Astrocyte (in vitro differentiated cells and primary cell): ENCODE data around the gene SALL4. TPM values are rescaled to one million over a fixed set of nuclear protein-coding genes. Genes with fewer than 3 reads are reported as not detected.

Experiments
- DNase-seq: peaks from one replicate; pipeline ENCODE4 v3.0.0-alpha.2; 2010; ENCODE audit warnings: low read depth
- FAIRE-seq: peaks from 2 replicates; lab custom pipeline; 2011; peaks lifted over from hg19 to GRCh38; lab: Jason Lieb, UNC
- H2AFZ ChIP-seq: 2 replicates; pipeline ENCODE4 v1.6.0; 2012; ENCODE audit warnings: low read depth, low read length, inconsistent platforms
- H3K27ac ChIP-seq: 2 replicates; pipeline ENCODE4 v1.5.1; 2011; ENCODE audit warnings: low read depth, low read length, inconsistent platforms
- H3K27me3 ChIP-seq: 2 replicates; pipeline ENCODE4 v1.6.0; 2011; ENCODE audit warnings: low read length, inconsistent platforms; ENCODE audit not compliant: insufficient read depth
- H3K36me3 ChIP-seq: 2 replicates; pipeline ENCODE4 v1.5.1; 2011; ENCODE audit warnings: low read length, inconsistent platforms; ENCODE audit not compliant: insufficient read depth
- H3K4me1 ChIP-seq: 2 replicates; pipeline ENCODE4 v1.5.1; 2011; ENCODE audit warnings: low read length, inconsistent platforms; ENCODE audit not compliant: insufficient read depth
- H3K4me2 ChIP-seq: 2 replicates; pipeline ENCODE4 v1.6.0; 2012; ENCODE audit warnings: low read length, inconsistent platforms
- H3K4me3 ChIP-seq: 2 replicates; pipeline ENCODE4 v1.5.1; 2011; ENCODE audit warnings: low read depth, mild to moderate bottlenecking, low read length, inconsistent platforms; ENCODE audit not compliant: insufficient read depth
- H3K79me2 ChIP-seq: 2 replicates; pipeline ENCODE4 v1.6.0; 2012; ENCODE audit warnings: mild to moderate bottlenecking, low read length, inconsistent platforms; ENCODE audit not compliant: insufficient read depth
- H3K9ac ChIP-seq: 2 replicates; pipeline ENCODE4 v1.6.0; 2012; ENCODE audit warnings: mild to moderate bottlenecking, low read length, inconsistent platforms
- H3K9me3 ChIP-seq: 2 replicates; pipeline ENCODE4 v1.5.1; 2012; ENCODE audit warnings: low read depth, mild to moderate bottlenecking, low read length, inconsistent platforms; ENCODE audit not compliant: insufficient read depth
- H4K20me1 ChIP-seq: 2 replicates; pipeline ENCODE4 v1.6.0; 2012; ENCODE audit warnings: low read length, inconsistent platforms; ENCODE audit not compliant: insufficient read depth
- H3K27ac Mint-ChIP-seq: one replicate; pipeline ENCODE4 v1.8.0; 2021; ENCODE audit warnings: mild to moderate bottlenecking, mixed read lengths; ENCODE audit not compliant: unreplicated experiment
- H3K27me3 Mint-ChIP-seq: one replicate; pipeline ENCODE4 v1.8.0; 2021; ENCODE audit warnings: low read depth, mixed read lengths; ENCODE audit not compliant: unreplicated experiment
- H3K36me3 Mint-ChIP-seq: one replicate; pipeline ENCODE4 v1.8.0; 2021; ENCODE audit warnings: low read depth, mixed read lengths; ENCODE audit not compliant: unreplicated experiment
- H3K4me1 Mint-ChIP-seq: one replicate; pipeline ENCODE4 v1.8.0; 2021; ENCODE audit warnings: low read depth, mixed read lengths; ENCODE audit not compliant: unreplicated experiment
- H3K4me3 Mint-ChIP-seq: one replicate; pipeline ENCODE4 v1.8.0; 2021; ENCODE audit warnings: mild to moderate bottlenecking, moderate library complexity, mixed read lengths; ENCODE audit not compliant: unreplicated experiment
- H3K9me3 Mint-ChIP-seq: one replicate; pipeline ENCODE4 v1.8.0; 2021; ENCODE audit warnings: mild to moderate bottlenecking, mixed read lengths; ENCODE audit not compliant: unreplicated experiment
- EZH2 ChIP-seq: IDR thresholded peaks from 2 replicates; pipeline ENCODE4 v1.6.1; 2012; ENCODE audit warnings: mild to moderate bottlenecking, low read length, inconsistent platforms; ENCODE audit not compliant: insufficient read depth
- total RNA-seq: library from RNA; stranded (reverse); gene quantifications from 2 replicates; pipeline ENCODE4 v1.2.1, GENCODE V29; 2021
- TF ChIP-seq, protein P1 (sequence below): IDR thresholded peaks from 2 replicates; pipeline ENCODE4 v1.5.1; 2011; ENCODE audit warnings: low read depth, mild to moderate bottlenecking, inconsistent platforms, low read length, moderate library complexity; ENCODE audit not compliant: insufficient read depth

Gene SALL4
- total RNA-seq, 1 donor from 2014 or later: 21.7 TPM

DNA sequence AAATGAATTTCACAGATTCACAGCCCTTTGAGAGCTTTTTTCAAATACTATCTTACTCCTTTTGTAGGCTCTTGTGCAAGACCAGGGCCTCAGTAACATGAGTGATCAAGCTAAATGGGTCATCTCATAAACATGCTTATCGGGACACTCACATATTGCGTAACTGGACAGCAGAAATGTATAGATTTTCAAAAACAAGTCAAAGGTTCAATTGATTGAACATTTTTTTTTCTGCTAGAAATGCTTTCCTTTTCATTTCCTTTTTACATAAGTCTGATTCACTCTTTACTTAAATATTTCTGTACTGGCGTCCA, 8.7 kb upstream of the SALL4 start:
- no peak overlapping the region for H3K4me3 Mint-ChIP-seq
- no peaks in the 10 kb centered on the region for H3K36me3 Mint-ChIP-seq
- FAIRE-seq (no peak), DNase-seq (no peak)
- H3K27me3 Mint-ChIP-seq: peaks cover 3% of the 10 kb centered on the region
- H3K4me1 Mint-ChIP-seq: no peaks in the 10 kb centered on the region
- H3K27ac ChIP-seq: no peak overlapping the region
- H3K4me1 ChIP-seq: no peaks in the 10 kb centered on the region
- no peak overlapping the region for H3K4me2 ChIP-seq
- no peaks in the 10 kb centered on the region for H3K27me3 ChIP-seq
- no peaks in the 10 kb centered on the region for H3K9me3 ChIP-seq
- H3K36me3 ChIP-seq: no peaks in the 10 kb centered on the region
- no peak overlapping the region for H3K4me3 ChIP-seq
- H4K20me1 ChIP-seq: no peaks in the 10 kb centered on the region
- TF ChIP-seq, protein P1, sequence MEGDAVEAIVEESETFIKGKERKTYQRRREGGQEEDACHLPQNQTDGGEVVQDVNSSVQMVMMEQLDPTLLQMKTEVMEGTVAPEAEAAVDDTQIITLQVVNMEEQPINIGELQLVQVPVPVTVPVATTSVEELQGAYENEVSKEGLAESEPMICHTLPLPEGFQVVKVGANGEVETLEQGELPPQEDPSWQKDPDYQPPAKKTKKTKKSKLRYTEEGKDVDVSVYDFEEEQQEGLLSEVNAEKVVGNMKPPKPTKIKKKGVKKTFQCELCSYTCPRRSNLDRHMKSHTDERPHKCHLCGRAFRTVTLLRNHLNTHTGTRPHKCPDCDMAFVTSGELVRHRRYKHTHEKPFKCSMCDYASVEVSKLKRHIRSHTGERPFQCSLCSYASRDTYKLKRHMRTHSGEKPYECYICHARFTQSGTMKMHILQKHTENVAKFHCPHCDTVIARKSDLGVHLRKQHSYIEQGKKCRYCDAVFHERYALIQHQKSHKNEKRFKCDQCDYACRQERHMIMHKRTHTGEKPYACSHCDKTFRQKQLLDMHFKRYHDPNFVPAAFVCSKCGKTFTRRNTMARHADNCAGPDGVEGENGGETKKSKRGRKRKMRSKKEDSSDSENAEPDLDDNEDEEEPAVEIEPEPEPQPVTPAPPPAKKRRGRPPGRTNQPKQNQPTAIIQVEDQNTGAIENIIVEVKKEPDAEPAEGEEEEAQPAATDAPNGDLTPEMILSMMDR: no peak
- TF ChIP-seq EZH2: no peak
- H2AFZ ChIP-seq: no peak overlapping the region
- no peak overlapping the region for H3K9ac ChIP-seq
- H3K27ac Mint-ChIP-seq: no peak overlapping the region
- H3K79me2 ChIP-seq: no peaks in the 10 kb centered on the region
- no peaks in the 10 kb centered on the region for H3K9me3 Mint-ChIP-seq

DNA sequence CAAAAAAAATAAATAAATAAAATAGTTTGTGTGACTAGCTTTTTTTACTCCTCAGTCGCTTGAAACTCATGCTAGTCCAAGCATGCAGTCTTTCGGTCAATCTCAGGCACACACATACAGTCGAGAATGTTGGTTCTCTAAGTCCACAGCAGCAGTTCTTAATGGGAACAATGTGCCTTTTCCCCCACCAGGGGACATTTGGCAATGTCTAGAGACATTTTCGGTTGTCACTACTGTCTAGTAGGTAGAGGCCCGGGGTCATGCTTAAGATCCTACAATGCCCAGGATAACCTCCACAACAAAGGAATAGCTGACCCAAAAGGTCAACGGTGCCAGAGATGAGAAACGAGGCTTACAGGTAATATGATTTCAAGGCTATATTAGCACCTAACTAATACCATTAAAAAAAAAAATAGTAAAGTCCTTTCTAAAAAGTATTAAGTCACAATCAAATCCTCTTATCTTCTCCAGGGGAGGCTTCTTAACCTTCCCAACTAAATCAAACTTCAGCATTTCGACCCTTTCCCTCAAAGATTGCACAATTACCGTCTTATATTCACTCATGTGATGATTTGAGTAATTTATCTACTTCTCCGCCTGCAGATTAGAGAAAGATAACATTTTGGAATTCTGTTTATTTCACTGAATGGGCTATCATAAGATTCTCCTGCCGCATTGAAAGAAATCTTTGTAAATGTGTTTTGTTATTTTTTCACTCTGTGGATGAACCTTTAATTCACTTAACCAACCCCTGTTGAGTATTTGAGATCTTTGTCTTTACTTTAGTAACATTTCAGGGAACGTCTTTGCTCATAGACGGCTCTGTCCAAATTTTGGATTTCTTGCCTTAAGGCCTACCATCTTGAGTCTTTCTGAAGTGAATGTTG, 8.1 kb upstream of the SALL4 start:
- DNase-seq (no peak), FAIRE-seq (no peak)
- Mint-ChIP-seq H3K4me1 (no peaks in the 10 kb centered on the region), H3K27me3 (no peaks in the 10 kb centered on the region), H3K4me3 (no peak overlapping the region), H3K27ac (no peak overlapping the region), H3K36me3 (no peaks in the 10 kb centered on the region), H3K9me3 (no peaks in the 10 kb centered on the region)
- H3K27ac ChIP-seq: no peak overlapping the region
- H4K20me1 ChIP-seq: no peaks in the 10 kb centered on the region
- no peaks in the 10 kb centered on the region for H3K27me3 ChIP-seq
- H3K36me3 ChIP-seq: no peaks in the 10 kb centered on the region
- H3K79me2 ChIP-seq: no peaks in the 10 kb centered on the region
- TF ChIP-seq, protein P1: no peak
- TF ChIP-seq EZH2: no peak
- no peak overlapping the region for H3K9ac ChIP-seq
- H3K4me1 ChIP-seq: no peaks in the 10 kb centered on the region
- H3K9me3 ChIP-seq: no peaks in the 10 kb centered on the region
- H2AFZ ChIP-seq: no peak overlapping the region
- no peak overlapping the region for H3K4me2 ChIP-seq
- no peak overlapping the region for H3K4me3 ChIP-seq

DNA sequence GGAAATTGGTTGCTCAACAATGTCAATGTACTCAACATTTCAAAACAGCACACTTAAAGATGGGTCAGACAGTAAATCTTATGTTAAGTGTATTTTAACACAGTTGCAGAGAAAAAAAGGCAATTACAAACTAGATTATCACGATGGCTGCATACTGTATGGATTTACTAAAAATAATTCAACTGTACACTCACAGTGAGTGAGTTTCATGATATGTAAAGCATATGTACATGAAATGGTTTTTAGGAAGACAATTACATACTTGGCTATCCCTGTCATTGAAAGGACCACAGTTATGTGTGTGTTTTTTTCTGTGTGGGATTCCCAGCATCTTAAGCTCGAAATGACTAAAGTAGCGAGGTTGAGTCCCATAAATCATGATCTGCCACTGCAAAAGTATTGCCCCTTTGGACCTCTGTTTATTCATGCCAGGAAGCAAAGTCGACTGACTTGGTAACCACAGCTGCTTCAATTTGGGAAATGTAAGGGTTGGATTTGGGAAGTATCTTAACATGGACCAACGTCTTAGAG, 5.5 kb upstream of the SALL4 start:
- DNase-seq: peak; percentile 76
- no peaks in the 10 kb centered on the region for H3K36me3 ChIP-seq

More for the DNA sequence above, 5.5 kb upstream of the SALL4 start:
- Histone ChIP-seq H4K20me1 (no peaks in the 10 kb centered on the region), H3K4me3 (no peak overlapping the region), H3K27me3 (no peaks in the 10 kb centered on the region), H3K9me3 (no peaks in the 10 kb centered on the region), H3K9ac (no peak overlapping the region), H3K79me2 (no peaks in the 10 kb centered on the region), H2AFZ (no peak overlapping the region), H3K4me2 (no peak overlapping the region), H3K4me1 (peaks cover 2% of the 10 kb centered on the region), H3K27ac (no peak overlapping the region)
- FAIRE-seq: no peak
- TF ChIP-seq, protein P1: no peak
- no peak for TF ChIP-seq EZH2
- no peaks in the 10 kb centered on the region for H3K4me1 Mint-ChIP-seq
- no peaks in the 10 kb centered on the region for H3K27me3 Mint-ChIP-seq
- H3K9me3 Mint-ChIP-seq: no peaks in the 10 kb centered on the region
- no peak overlapping the region for H3K27ac Mint-ChIP-seq
- no peaks in the 10 kb centered on the region for H3K36me3 Mint-ChIP-seq
- no peak overlapping the region for H3K4me3 Mint-ChIP-seq
